Stimulated activated effector memory CD8-positive, alpha-beta T cell treated with anti-CD3 and anti-CD28 coated beads, Interleukin-12 subunit alpha, Interleukin-12 subunit beta, amount 100 ng/mL, for 72 hours (primary cell): ENCODE data around the gene NEK8.
A peak's percentile ranks its signal among the peaks of the same experiment; 100 is the strongest.

ENCODE experiments used
- ATAC-seq: fragments of 150-1000 bp; cut with Tn5 transposase; 2 replicates; pipeline ENCODE4 v1.10.0; 2021
- DNase-seq, 2 donors: peaks; one replicate each; pipeline ENCODE4 v3.0.0; 2021 to 2022; ENCODE audit warnings: low spot score in 2 of 2
- H3K27ac Mint-ChIP-seq: one replicate; pipeline ENCODE4 v1.8.0; 2022; ENCODE audit warnings: mild to moderate bottlenecking, mixed read lengths
- H3K36me3 Mint-ChIP-seq: one replicate; pipeline ENCODE4 v1.8.0; 2022; ENCODE audit warnings: mild to moderate bottlenecking, mixed read lengths
- H3K4me1 Mint-ChIP-seq: one replicate; pipeline ENCODE4 v1.8.0; 2022; ENCODE audit warnings: mixed read lengths
- H3K4me3 Mint-ChIP-seq: one replicate; pipeline ENCODE4 v1.8.0; 2022; ENCODE audit warnings: mild to moderate bottlenecking, mixed read lengths
- H3K9me3 Mint-ChIP-seq: one replicate; pipeline ENCODE4 v1.8.0; 2022; ENCODE audit warnings: mixed read lengths

The NEK8 gene

DNA sequence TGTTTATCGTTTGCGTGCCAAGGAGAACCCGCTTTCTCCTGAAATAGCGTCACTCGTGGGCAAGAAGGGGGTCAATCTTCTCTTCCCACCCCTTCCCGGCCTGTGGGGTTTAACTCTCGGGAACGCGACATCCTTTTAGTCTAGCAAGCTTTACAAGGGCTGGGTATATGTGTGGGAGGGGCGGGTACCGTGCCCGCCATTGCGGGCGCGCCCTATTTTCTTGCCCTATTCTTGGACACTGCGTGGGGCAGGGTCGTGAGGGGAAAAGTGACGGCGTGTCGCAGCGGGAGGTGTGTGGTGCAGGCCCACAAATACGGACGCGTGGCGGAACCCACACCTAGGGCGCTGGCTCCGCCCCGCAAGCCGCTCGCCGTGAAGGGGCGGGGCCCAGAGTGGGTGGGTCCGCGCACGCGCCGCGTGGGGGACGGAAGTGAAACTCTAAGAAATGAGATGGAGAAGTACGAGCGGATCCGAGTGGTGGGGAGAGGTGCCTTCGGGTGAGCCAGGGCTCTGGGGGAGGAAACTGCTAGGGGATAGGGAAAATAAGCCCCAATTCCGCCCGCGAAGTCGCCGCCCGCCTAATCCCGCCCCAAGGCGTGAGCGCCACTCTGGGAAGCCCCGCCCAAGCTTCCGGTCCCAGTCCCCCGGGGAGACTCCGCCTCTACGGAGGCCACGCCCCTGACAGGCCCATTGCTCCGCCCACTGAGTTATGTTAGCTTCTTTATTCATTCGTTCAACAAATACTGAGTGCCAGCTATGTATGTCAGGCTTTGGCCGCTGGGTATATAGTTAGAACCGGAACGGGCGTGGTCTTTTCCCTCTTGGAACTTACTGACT, at the start of gene NEK8:
TSS of gene NEK8 (plus strand) at position 425 of the 837 bp plus-strand sequence. CDS start at position 451, 26 bp downstream.
- peaks cover 53% of the 10 kb centered on the region for H3K4me1 Mint-ChIP-seq
- H3K4me3 Mint-ChIP-seq: peak within 1 kb of the TSS; percentile 99
- DNase-seq: peak; percentile 99 to 100
- no peaks in the 10 kb centered on the region for H3K9me3 Mint-ChIP-seq
- ATAC-seq: peak; percentile 59
- H3K27ac Mint-ChIP-seq: peak within 1 kb of the TSS; percentile 100
- H3K36me3 Mint-ChIP-seq: peaks cover 55% of the 10 kb centered on the region

- H3K27ac Mint-ChIP-seq: no peak overlapping the region
Measured at GRCh38 chr17:28682655-28683054, 45.9 kb upstream of the NEK8 start.

GRCh38 chr17:28684963-28685362, 43.6 kb upstream of the NEK8 start:
- Mint-ChIP-seq H3K4me1 (no peaks in the 10 kb centered on the region), H3K9me3 (no peaks in the 10 kb centered on the region), H3K27ac (no peak overlapping the region), H3K4me3 (no peak overlapping the region), H3K36me3 (peaks cover 100% of the 10 kb centered on the region)
- ATAC-seq (no peak), DNase-seq (no peak)

More at GRCh38 chr17:28682655-28683054, 45.9 kb upstream of the NEK8 start:
- Mint-ChIP-seq H3K4me3 (no peak overlapping the region), H3K9me3 (no peaks in the 10 kb centered on the region), H3K4me1 (no peaks in the 10 kb centered on the region), H3K36me3 (peaks cover 100% of the 10 kb centered on the region)
- DNase-seq: no peak
- ATAC-seq: no peak

- Mint-ChIP-seq H3K27ac (no peak overlapping the region), H3K9me3 (no peaks in the 10 kb centered on the region), H3K4me1 (no peaks in the 10 kb centered on the region), H3K36me3 (peaks cover 100% of the 10 kb centered on the region), H3K4me3 (no peak overlapping the region)
- ATAC-seq (no peak), DNase-seq (no peak)
Measured at GRCh38 chr17:28685366-28685765, 43.2 kb upstream of the NEK8 start.

DNA sequence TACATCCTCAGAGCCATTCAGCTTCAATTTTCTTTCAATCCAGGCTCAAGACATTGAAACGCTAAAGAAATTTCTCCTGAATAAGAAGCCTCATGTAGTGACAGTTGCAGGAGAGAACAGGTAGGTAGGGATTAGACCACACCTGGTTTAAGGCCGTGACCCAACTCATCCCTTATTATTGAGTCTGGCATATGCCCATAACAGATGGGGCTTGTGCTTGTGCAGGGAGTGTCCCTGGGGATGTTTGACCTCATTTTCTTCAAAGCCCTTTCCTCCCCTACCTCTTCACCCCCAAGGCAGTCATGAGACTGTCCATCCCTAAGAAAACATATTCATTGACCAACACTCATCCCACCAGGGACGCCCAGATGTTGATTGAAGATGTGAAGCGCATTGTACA, 42.3 kb upstream of the NEK8 start:
- Mint-ChIP-seq H3K9me3 (no peaks in the 10 kb centered on the region), H3K4me1 (no peaks in the 10 kb centered on the region), H3K27ac (no peak overlapping the region), H3K4me3 (no peak overlapping the region), H3K36me3 (peaks cover 100% of the 10 kb centered on the region)
- DNase-seq (no peak), ATAC-seq (no peak)

DNA sequence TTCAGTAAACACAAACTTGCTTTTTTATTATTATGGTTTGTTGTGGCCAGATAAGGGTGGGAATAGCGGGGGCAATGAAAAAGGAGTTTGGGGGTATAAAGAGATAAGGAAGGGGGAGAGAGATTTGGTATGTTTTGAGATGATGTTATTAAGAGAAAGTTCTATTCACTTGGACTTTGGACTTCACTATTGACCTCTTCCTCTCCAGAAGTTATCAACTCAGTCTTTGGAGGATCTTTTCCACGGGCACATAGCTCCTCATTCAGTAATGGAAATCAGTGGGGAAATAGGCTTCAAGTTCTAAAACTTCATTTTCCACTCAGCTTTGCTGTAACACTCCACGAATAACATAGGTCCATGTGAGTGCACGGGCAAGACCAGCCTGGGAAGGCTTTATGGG, 40.1 kb upstream of the NEK8 start:
- no peaks in the 10 kb centered on the region for H3K9me3 Mint-ChIP-seq
- no peak overlapping the region for H3K4me3 Mint-ChIP-seq
- ATAC-seq: no peak
- peaks cover 100% of the 10 kb centered on the region for H3K36me3 Mint-ChIP-seq
- no peaks in the 10 kb centered on the region for H3K4me1 Mint-ChIP-seq
- H3K27ac Mint-ChIP-seq: no peak overlapping the region
- DNase-seq: no peak

DNA sequence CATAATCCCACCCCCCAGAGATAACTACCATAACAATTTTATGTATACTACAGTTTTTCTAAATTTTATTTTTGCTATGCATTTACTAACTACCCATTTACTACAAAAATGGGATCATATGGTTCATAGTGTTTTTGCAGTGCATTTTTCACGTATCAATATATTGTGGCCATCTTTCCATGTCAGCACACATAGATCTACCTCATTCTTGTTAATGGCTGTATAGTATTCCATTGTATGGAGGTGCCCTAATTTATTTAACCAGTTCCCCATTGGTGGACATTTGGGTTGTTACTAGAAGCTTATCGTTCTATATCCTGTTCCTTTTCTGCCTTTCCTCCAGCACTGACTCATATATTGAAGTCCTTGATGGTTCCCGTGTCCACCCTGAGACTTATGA, 39.6 kb upstream of the NEK8 start:
- H3K27ac Mint-ChIP-seq: no peak overlapping the region
- H3K9me3 Mint-ChIP-seq: no peaks in the 10 kb centered on the region
- no peak for DNase-seq
- ATAC-seq: no peak
- no peak overlapping the region for H3K4me3 Mint-ChIP-seq
- H3K36me3 Mint-ChIP-seq: peaks cover 100% of the 10 kb centered on the region
- no peaks in the 10 kb centered on the region for H3K4me1 Mint-ChIP-seq

DNA sequence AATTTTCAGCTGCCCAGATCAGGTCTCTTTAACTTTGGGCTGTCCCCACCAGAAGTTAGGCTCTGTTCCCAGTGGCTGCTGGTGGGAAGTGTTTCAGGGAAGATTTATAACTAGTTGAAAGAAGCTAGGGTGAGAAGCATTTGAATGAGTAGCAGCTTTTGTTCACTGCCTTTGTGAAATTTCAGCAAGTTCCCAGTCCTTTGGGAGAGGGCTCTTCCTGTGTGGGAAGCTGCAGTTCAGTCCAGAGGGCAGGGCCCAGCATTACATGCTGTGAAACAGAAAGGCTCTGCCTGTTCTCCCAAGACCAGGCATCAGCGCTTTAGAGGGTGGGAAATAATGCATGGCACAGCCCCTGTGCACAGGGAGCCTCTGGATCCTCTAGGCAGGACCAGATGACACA, 34.7 kb upstream of the NEK8 start:
- H3K36me3 Mint-ChIP-seq: peaks cover 100% of the 10 kb centered on the region
- no peaks in the 10 kb centered on the region for H3K4me1 Mint-ChIP-seq
- H3K9me3 Mint-ChIP-seq: no peaks in the 10 kb centered on the region
- H3K27ac Mint-ChIP-seq: no peak overlapping the region
- ATAC-seq: no peak
- DNase-seq: no peak
- H3K4me3 Mint-ChIP-seq: no peak overlapping the region

DNA sequence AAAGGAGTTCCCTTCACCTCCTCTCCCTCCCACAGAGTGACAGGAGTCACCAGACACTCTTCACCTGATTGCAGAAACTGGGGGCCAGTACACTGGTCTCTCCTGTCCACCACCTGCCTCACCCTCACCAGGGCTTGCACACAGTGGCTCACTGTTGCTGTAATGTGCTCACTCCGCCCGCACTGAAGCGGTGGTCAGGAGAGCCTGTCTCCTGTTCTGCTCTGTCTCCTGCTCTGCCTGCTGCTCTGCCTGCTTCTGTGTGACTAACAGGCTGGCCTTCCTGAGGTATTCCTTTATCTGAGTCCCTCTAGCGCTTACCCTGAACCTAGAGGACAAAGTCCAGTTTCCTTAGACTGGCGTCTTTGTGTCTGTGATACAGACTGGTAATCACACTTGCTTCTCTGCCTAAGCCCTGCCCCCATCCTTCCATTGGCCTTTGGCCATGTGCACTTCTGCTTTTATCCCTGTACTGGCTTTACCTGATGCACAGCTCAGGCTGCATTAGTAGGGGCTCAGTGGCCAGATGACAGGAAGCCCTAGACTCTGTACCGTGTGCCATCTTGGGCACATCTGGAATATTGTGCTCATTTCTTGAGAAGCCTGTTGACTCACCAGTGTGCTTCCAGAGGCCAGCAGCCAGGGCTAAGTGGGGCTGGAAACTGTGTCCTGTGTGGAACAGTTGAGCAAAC, 30.2 kb upstream of the NEK8 start:
- peaks cover 100% of the 10 kb centered on the region for H3K36me3 Mint-ChIP-seq
- peak overlapping the region; percentile 55 for H3K27ac Mint-ChIP-seq
- H3K4me3 Mint-ChIP-seq: no peak overlapping the region
- ATAC-seq (no peak), DNase-seq (no peak)
- no peaks in the 10 kb centered on the region for H3K4me1 Mint-ChIP-seq
- no peaks in the 10 kb centered on the region for H3K9me3 Mint-ChIP-seq

GRCh38 chr17:28700278-28700677, 28.3 kb upstream of the NEK8 start:
- peaks cover 89% of the 10 kb centered on the region for H3K36me3 Mint-ChIP-seq
- H3K27ac Mint-ChIP-seq: peak overlapping the region; percentile 83
- DNase-seq (no peak), ATAC-seq (no peak)
- peaks cover 9% of the 10 kb centered on the region for H3K4me1 Mint-ChIP-seq
- no peaks in the 10 kb centered on the region for H3K9me3 Mint-ChIP-seq
- H3K4me3 Mint-ChIP-seq: no peak overlapping the region

DNA sequence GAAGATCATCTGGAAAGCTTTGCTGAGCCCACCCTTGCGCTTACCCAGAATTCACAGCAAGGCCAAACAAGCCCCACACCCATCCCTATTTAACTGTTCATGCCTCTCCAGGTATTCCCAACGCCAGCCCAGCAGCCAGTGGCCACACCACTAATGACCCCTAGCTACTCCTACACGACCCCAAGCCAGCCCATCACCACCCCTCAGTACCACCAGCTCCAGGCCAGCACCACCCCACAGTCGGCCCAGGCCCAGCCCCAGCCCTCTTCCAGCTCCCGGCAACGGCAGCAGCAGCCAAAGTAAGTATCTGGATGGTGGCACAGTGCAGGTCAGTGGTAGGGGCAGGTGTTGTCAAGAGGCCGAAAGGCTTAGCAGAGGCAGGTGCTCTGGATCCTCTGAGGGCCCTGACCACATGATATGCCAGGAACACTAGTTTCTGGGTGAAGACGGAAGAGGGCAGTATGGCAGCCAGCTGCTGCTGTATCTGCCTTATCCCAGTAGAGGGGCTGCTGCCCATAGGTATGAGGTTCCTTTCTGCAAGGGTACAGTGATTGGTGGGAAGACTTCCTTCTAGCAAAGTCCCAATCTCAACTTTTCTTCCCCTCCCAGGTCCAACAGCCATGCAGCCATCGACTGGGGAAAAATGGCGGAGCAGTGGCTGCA, 27.6 kb upstream of the NEK8 start:
- no peak overlapping the region for H3K27ac Mint-ChIP-seq
- H3K36me3 Mint-ChIP-seq: peaks cover 82% of the 10 kb centered on the region
- no peak for DNase-seq
- H3K4me1 Mint-ChIP-seq: peaks cover 9% of the 10 kb centered on the region
- ATAC-seq: no peak
- no peaks in the 10 kb centered on the region for H3K9me3 Mint-ChIP-seq
- H3K4me3 Mint-ChIP-seq: no peak overlapping the region

- H3K9me3 Mint-ChIP-seq: no peaks in the 10 kb centered on the region
- DNase-seq (no peak), ATAC-seq (no peak)
- no peak overlapping the region for H3K4me3 Mint-ChIP-seq
- peaks cover 9% of the 10 kb centered on the region for H3K4me1 Mint-ChIP-seq
- peak overlapping the region; percentile 89 for H3K27ac Mint-ChIP-seq
- H3K36me3 Mint-ChIP-seq: peaks cover 70% of the 10 kb centered on the region
Measured at GRCh38 chr17:28702026-28702751, 26.4 kb upstream of the NEK8 start.

GRCh38 chr17:28702752-28703150, 25.8 kb upstream of the NEK8 start:
- Mint-ChIP-seq H3K4me3 (no peak overlapping the region), H3K36me3 (peaks cover 64% of the 10 kb centered on the region), H3K9me3 (no peaks in the 10 kb centered on the region), H3K27ac (peak overlapping the region; percentile 89), H3K4me1 (peaks cover 9% of the 10 kb centered on the region)
- DNase-seq (no peak), ATAC-seq (no peak)

DNA sequence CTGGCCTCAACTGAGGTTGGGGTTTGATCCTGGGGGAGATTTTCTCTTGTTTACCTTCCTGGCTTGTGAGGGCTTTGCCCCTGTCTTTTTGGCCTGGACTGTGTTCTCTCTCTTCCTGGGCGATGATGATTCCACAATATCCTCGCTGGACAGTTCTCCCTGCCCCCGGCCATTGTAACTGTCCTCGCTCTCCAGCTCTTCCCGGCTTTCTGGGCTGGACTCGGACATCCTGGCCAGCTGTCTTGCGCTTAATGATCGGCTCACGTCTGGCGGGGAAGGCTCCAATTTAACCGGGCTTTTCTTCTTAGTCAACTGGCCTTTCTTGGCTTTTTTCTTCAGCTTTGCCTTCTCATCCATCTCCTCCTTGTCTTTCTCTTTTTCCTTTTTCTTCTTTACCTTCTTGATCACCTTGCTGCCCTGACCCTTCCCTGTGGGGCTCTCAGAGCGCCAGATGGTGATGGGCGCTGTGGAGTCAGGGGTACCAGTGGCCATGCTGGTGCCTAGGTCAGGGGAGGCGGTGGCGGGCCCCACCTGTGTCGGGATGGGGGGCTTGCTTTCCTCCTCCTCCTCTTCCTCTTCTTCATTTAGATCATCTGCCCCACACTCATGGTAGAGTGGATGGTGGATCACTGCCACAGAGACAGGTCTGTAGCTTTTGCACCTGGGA, 24.9 kb upstream of the NEK8 start:
- Mint-ChIP-seq H3K4me1 (peaks cover 9% of the 10 kb centered on the region), H3K9me3 (no peaks in the 10 kb centered on the region), H3K36me3 (peaks cover 55% of the 10 kb centered on the region), H3K27ac (peak overlapping the region; percentile 89), H3K4me3 (no peak overlapping the region)
- ATAC-seq (no peak), DNase-seq (no peak)
